Measurements from ENCODE around the gene BAX. TPM values are rescaled to one million over a fixed set of nuclear protein-coding genes. Genes with fewer than 3 reads are reported as not detected.

Gene BAX
- total and polyA plus RNA-seq, 2 donors (not counting 1 experiment from before 2014, with no cell fraction given) = 95.3 to 109 TPM

GRCh38 chr19:48914181-48914580 lies 40.5 kb upstream of the BAX start:
- 99% methylated on average over 7 of the region's 8 CpGs for WGBS (ENCODE audit: insufficient coverage)
- Histone ChIP-seq H3K9ac (ENCODE audit: low read length) (no peak overlapping the region), H2AFZ (ENCODE audit: insufficient read depth, low read depth, low read length, poor library complexity, severe bottlenecking) (no peak overlapping the region), H3K4me2 (replicated peaks; ENCODE audit: low read depth, low read length, poor library complexity, severe bottlenecking) (no peak overlapping the region), H3K36me3 (replicated peaks in 1 of 2; ENCODE audit: control extremely low read depth in 1 of 2, control insufficient read depth in 1 of 2, extremely low read depth in 1 of 2, insufficient read depth in 2 of 2, low read length in 1 of 2) (peaks cover 6 to 50% of the 10 kb centered on the region in 2 experiments), H3K79me2 (ENCODE audit: control insufficient read depth, insufficient read depth, low read length) (no peaks in the 10 kb centered on the region), H4K20me1 (ENCODE audit: control insufficient read depth, insufficient read depth, low read length, poor library complexity, severe bottlenecking) (no peaks in the 10 kb centered on the region), H3K4me1 (ENCODE audit: control insufficient read depth in 2 of 2, insufficient read depth in 2 of 2, low read length in 2 of 2) (peaks cover 9 to 11% of the 10 kb centered on the region in 2 donors), H3K27ac (ENCODE audit: low read length in 2 of 2) (no peak overlapping the region), H3K9me3 (ENCODE audit: control extremely low read depth in 1 of 3, control insufficient read depth in 2 of 3, insufficient read depth in 1 of 3, low read length in 2 of 3) (peaks cover 0 to 7% (median 0%) of the 10 kb centered on the region in 3 donors), H3K27me3 (replicated peaks in 1 of 4; ENCODE audit: control extremely low read depth in 1 of 4, control insufficient read depth in 3 of 4, insufficient read depth in 4 of 4, low read length in 3 of 4) (no peaks in the 10 kb centered on the region), H3K4me3 (ENCODE audit: control extremely low read depth in 1 of 5, extremely low read depth in 1 of 5, insufficient read depth in 1 of 5, low read depth in 2 of 5, low read length in 4 of 5) (no peak overlapping the region)
- Mint-ChIP-seq H3K9me3 (ENCODE audit: insufficient read depth) (no peaks in the 10 kb centered on the region), H3K4me1 (peaks cover 15% of the 10 kb centered on the region), H3K4me3 (no peak overlapping the region), H3K27ac (no peak overlapping the region), H3K27me3 (no peaks in the 10 kb centered on the region)
- DNase-seq (no peak), ATAC-seq (ENCODE audit: low read depth) (no peak)
- CTCF ChIA-PET = no interaction called here
- POLR2A ChIA-PET = no interaction called here
- intact Hi-C loops (cut with micrococcal nuclease) = no loop called here
- TF ChIP-seq EZH2 (IDR thresholded peaks at IDR 0.05; ENCODE audit: borderline replicate concordance, insufficient read depth, low read depth, low read length, poor library complexity, severe bottlenecking) (no peak), CTCF (IDR thresholded peaks at IDR 0.05) (no peak)

GRCh38 chr19:48915757-48916156 lies 38.9 kb upstream of the BAX start:
- DNase-seq (no peak), ATAC-seq (ENCODE audit: low read depth) (no peak)
- Histone ChIP-seq H3K27me3 (replicated peaks in 1 of 4; ENCODE audit: control extremely low read depth in 1 of 4, control insufficient read depth in 3 of 4, insufficient read depth in 4 of 4, low read length in 3 of 4) (no peaks in the 10 kb centered on the region), H3K27ac (ENCODE audit: low read length in 2 of 2) (no peak overlapping the region), H3K9me3 (ENCODE audit: control extremely low read depth in 1 of 3, control insufficient read depth in 2 of 3, insufficient read depth in 1 of 3, low read length in 2 of 3) (peaks cover 0 to 7% (median 0%) of the 10 kb centered on the region in 3 donors), H3K4me2 (replicated peaks; ENCODE audit: low read depth, low read length, poor library complexity, severe bottlenecking) (no peak overlapping the region), H3K79me2 (ENCODE audit: control insufficient read depth, insufficient read depth, low read length) (no peaks in the 10 kb centered on the region), H2AFZ (ENCODE audit: insufficient read depth, low read depth, low read length, poor library complexity, severe bottlenecking) (no peak overlapping the region), H3K4me3 (ENCODE audit: control extremely low read depth in 1 of 5, extremely low read depth in 1 of 5, insufficient read depth in 1 of 5, low read depth in 2 of 5, low read length in 4 of 5) (no peak overlapping the region), H3K9ac (ENCODE audit: low read length) (no peak overlapping the region), H4K20me1 (ENCODE audit: control insufficient read depth, insufficient read depth, low read length, poor library complexity, severe bottlenecking) (no peaks in the 10 kb centered on the region), H3K4me1 (ENCODE audit: control insufficient read depth in 2 of 2, insufficient read depth in 2 of 2, low read length in 2 of 2) (peaks cover 5 to 6% of the 10 kb centered on the region in 2 donors), H3K36me3 (replicated peaks in 1 of 2; ENCODE audit: control extremely low read depth in 1 of 2, control insufficient read depth in 1 of 2, extremely low read depth in 1 of 2, insufficient read depth in 2 of 2, low read length in 1 of 2) (peaks cover 4 to 42% of the 10 kb centered on the region in 2 experiments)
- H3K4me1 Mint-ChIP-seq = peaks cover 11% of the 10 kb centered on the region
- WGBS (ENCODE audit: insufficient coverage) = 80% methylated on average over 2 of the region's 8 CpGs
- ChIA-PET CTCF (no interaction called here), POLR2A (interaction anchor here (0.7 kb wide), 3 partner anchors 9 to 77 kb away, joined by 3 to 4 read pairs (median 4); no protein-coding TSS in a partner anchor)
- TF ChIP-seq CTCF (IDR thresholded peaks at IDR 0.05) (no peak), EZH2 (IDR thresholded peaks at IDR 0.05; ENCODE audit: borderline replicate concordance, insufficient read depth, low read depth, low read length, poor library complexity, severe bottlenecking) (no peak)
- no peaks in the 10 kb centered on the region for H3K9me3 Mint-ChIP-seq (ENCODE audit: insufficient read depth)
- H3K4me3 Mint-ChIP-seq = no peak overlapping the region
- H3K27ac Mint-ChIP-seq = no peak overlapping the region
- intact Hi-C loops (cut with micrococcal nuclease) = no loop called here
- H3K27me3 Mint-ChIP-seq = no peaks in the 10 kb centered on the region
